Measurements from ENCODE around the gene SLC15A4. TPM values are rescaled to one million over a fixed set of nuclear protein-coding genes. Genes with fewer than 3 reads are reported as not detected.

Gene SLC15A4
- total RNA-seq, 1 experiment from 2014 or later = 20.6 TPM

- no peak for TF ChIP-seq CEBPB (IDR thresholded peaks at IDR 0.05; ENCODE audit: low read depth)
- TF ChIP-seq EZH2 (IDR thresholded peaks at IDR 0.05) = no peak
- no peak for TF ChIP-seq SRF (IDR thresholded peaks at IDR 0.05; ENCODE audit: low read depth)
- no peak for TF ChIP-seq ZFX (IDR thresholded peaks at IDR 0.05)
- no peak for TF ChIP-seq ZBTB33 (IDR thresholded peaks at IDR 0.05; ENCODE audit: extremely low read depth, insufficient replicate concordance, low read length)
- no peak for TF ChIP-seq JUND (IDR thresholded peaks at IDR 0.05)
- TF ChIP-seq MAX (IDR thresholded peaks at IDR 0.05) = no peak
- TF ChIP-seq EZH2phosphoT487 (IDR thresholded peaks at IDR 0.05; ENCODE audit: borderline replicate concordance) = no peak
- no peak for TF ChIP-seq CBX3 (IDR thresholded peaks at IDR 0.05; ENCODE audit: low read depth)
- TF ChIP-seq TCF7L2 (IDR thresholded peaks at IDR 0.05; ENCODE audit: borderline replicate concordance, extremely low read depth, insufficient read depth, insufficient read length) = no peak
- no peak for TF ChIP-seq CTCF (IDR thresholded peaks at IDR 0.05 in 2 of 3, conservative IDR thresholded peaks at IDR 0.05 in 1 of 3; ENCODE audit: borderline replicate concordance in 1 of 3, insufficient read depth in 1 of 3, low read depth in 2 of 3, low read length in 2 of 3)
- TF ChIP-seq REST (IDR thresholded peaks at IDR 0.05; ENCODE audit: low read depth) = no peak
- TF ChIP-seq ZNF274 (IDR thresholded peaks at IDR 0.05; ENCODE audit: low read depth, low read length) = no peak
- no peak for TF ChIP-seq ATF3 (IDR thresholded peaks at IDR 0.05)
- TF ChIP-seq RAD21 (IDR thresholded peaks at IDR 0.05; ENCODE audit: low read depth) = no peak
Measured at GRCh38 chr12:128859311-128859710, 35.6 kb upstream of the SLC15A4 start.

More at GRCh38 chr12:128859311-128859710, 35.6 kb upstream of the SLC15A4 start:
- ATAC-seq (no peak), DNase-seq (ENCODE audit: low read depth, low spot score) (no peak)
- Histone ChIP-seq H3K9ac (ENCODE audit: low read length) (no peak overlapping the region), H3K36me3 (ENCODE audit: control insufficient read depth in 1 of 2, insufficient read depth in 2 of 2, low read length in 2 of 2) (no peaks in the 10 kb centered on the region), H3K4me2 (ENCODE audit: low read length) (no peak overlapping the region), H3K27ac (ENCODE audit: low read depth, low read length) (no peak overlapping the region), H3K9me3 (ENCODE audit: control insufficient read depth in 1 of 2, insufficient read depth in 1 of 2, low read depth in 1 of 2, low read length in 2 of 2) (no peaks in the 10 kb centered on the region), H4K20me1 (ENCODE audit: insufficient read depth) (no peaks in the 10 kb centered on the region), H3K9me2 (ENCODE audit: insufficient read depth) (no peaks in the 10 kb centered on the region), H3K4me3 (replicated peaks in 1 of 2; ENCODE audit: low read depth in 1 of 2, low read length in 2 of 2) (no peak overlapping the region), H3K27me3 (ENCODE audit: insufficient read depth, low read length) (no peaks in the 10 kb centered on the region), H2AFZ (ENCODE audit: low read depth, low read length, poor library complexity, severe bottlenecking) (no peak overlapping the region), H3K79me2 (ENCODE audit: insufficient read depth, low read length) (no peaks in the 10 kb centered on the region), H3K4me1 (ENCODE audit: control insufficient read depth in 1 of 2, insufficient read depth in 2 of 2, low read length in 2 of 2) (no peaks in the 10 kb centered on the region)
- intact Hi-C loops (cut with micrococcal nuclease) = no loop called here
- ChIA-PET RAD21 (ENCODE audit: low non-redundant PET in 1 of 2, low total read pairs in 2 of 2, uncharacterized antibody in 2 of 2, unreplicated experiment in 2 of 2) (no interaction called here), POLR2A (no interaction called here), CTCF (no interaction called here)
- no TSS peak for BruUV-seq (replicated peaks)
